A549 (cell line): ENCODE measurements around the gene PRELID3B. TPM values are rescaled to one million over a fixed set of nuclear protein-coding genes. Genes with fewer than 3 reads are reported as not detected.
A peak's percentile ranks its signal among the peaks of the same experiment; 100 is the strongest.

Experiments
- ATAC-seq, 2 experiments: fragments of 200-7000 bp in 1 of 2; fragments of >200 bp in 1 of 2; cut with Nextera tagmentation in 1 of 2; cut with Tn5 transposase in 1 of 2; 3 replicates each; pipeline versions ENCODE4 v1.8.0 to v1.9.1; 2018 to 2020; ENCODE audit warnings: mild to moderate bottlenecking in 1 of 2, moderate library complexity in 1 of 2
- CTCF ChIA-PET: fragments of 300-600 bp; sonication (Branson Sonifier 250); formaldehyde crosslinking; extraction: SDS; loops from one replicate; lab custom pipeline; 2021; ENCODE audit warnings: antibody characterized with exemption, inconsistent platforms; lab: Yijun Ruan, JAX
- POLR2A ChIA-PET: fragments of 350-600 bp; formaldehyde crosslinking; extraction: SDS; loops from one replicate; lab custom pipeline; 2021; ENCODE audit warnings: antibody characterized with exemption, inconsistent platforms; lab: Yijun Ruan, JAX
- DNase-seq, 2 experiments: peaks; one replicate each; pipeline versions ENCODE4 v3.0.0 to v3.0.0-alpha.2; 2011 to 2016; ENCODE audit warnings: low read depth in 1 of 2, low spot score in 1 of 2
- FAIRE-seq: peaks from 2 replicates; lab custom pipeline; 2011; peaks lifted over from hg19 to GRCh38; lab: Jason Lieb, UNC
- H3K27ac ChIP-seq, 2 experiments: fragments of >200 bp; sonication (Bioruptor Twin); formaldehyde crosslinking; 3 replicates each; pipeline ENCODE4 v1.5.1; 2016 to 2017
- H3K4me1 ChIP-seq: fragments of >200 bp; sonication (Bioruptor Twin); formaldehyde crosslinking; 3 replicates; pipeline ENCODE4 v1.6.1; 2016
- H3K4me2 ChIP-seq: fragments of >200 bp; sonication (Bioruptor Twin); formaldehyde crosslinking; 3 replicates; pipeline ENCODE4 v1.6.1; 2016
- H3K4me3 ChIP-seq: fragments of >200 bp; sonication (Bioruptor Twin); formaldehyde crosslinking; 3 replicates; pipeline ENCODE4 v1.5.1; 2016
- H3K9me3 ChIP-seq: fragments of >200 bp; sonication (Bioruptor Twin); formaldehyde crosslinking; 3 replicates; pipeline ENCODE4 v1.6.1; 2016
- EHF ChIP-seq: fragments of 250-450 bp; sonication (Bioruptor Pico); IDR thresholded peaks from 2 replicates; pipeline ENCODE4 v1.5.0; 2020; ENCODE audit warnings: mild to moderate bottlenecking
- EHMT2 ChIP-seq: fragments of 200-600 bp; sonication (generic); IDR thresholded peaks from 2 replicates; pipeline ENCODE4 v1.6.1; 2016; ENCODE audit warnings: antibody characterized with exemption, low read depth, mild to moderate bottlenecking, moderate library complexity
- HDAC2 ChIP-seq: fragments of 200-600 bp; sonication (generic); IDR thresholded peaks from 2 replicates; pipeline ENCODE4 v1.6.1; 2016
- HOXB5 ChIP-seq: fragments of 250-450 bp; sonication (Bioruptor Pico); IDR thresholded peaks from 2 replicates; pipeline ENCODE4 v1.5.0; 2020; ENCODE audit warnings: mild to moderate bottlenecking, moderate library complexity
- JUN ChIP-seq, 2 experiments: fragments of >200 bp; sonication (Bioruptor Twin); formaldehyde crosslinking; IDR thresholded peaks; 2 replicates in 1 of 2; 3 replicates in 1 of 2; pipeline ENCODE4 v1.6.1; 2016 to 2017
- KDM5A ChIP-seq: fragments of 200-600 bp; sonication (generic); IDR thresholded peaks from 2 replicates; pipeline ENCODE4 v1.6.1; 2016; ENCODE audit warnings: antibody characterized with exemption, mild to moderate bottlenecking
- MAFK ChIP-seq: fragments of 450-650 bp; IDR thresholded peaks from 2 replicates; pipeline ENCODE4 v1.6.1; 2014; ENCODE audit not compliant: partially characterized antibody
- MAZ ChIP-seq: fragments of 150-350 bp; IDR thresholded peaks from 2 replicates; pipeline ENCODE4 v1.6.1; 2014; ENCODE audit warnings: antibody characterized with exemption, low read depth, low read length, borderline replicate concordance
- POLR2AphosphoS2 ChIP-seq: conservative IDR thresholded peaks from 2 replicates; pipeline ENCODE4 v1.6.1; 2012; ENCODE audit warnings: low read length, improper control_type of control experiment, inconsistent platforms
- RFX5 ChIP-seq: fragments of 450-650 bp; IDR thresholded peaks from 2 replicates; pipeline ENCODE4 v1.7.1; 2014; ENCODE audit warnings: antibody characterized with exemption, mild to moderate bottlenecking, moderate library complexity
- TFCP2L1 ChIP-seq: fragments of 250-450 bp; sonication (Bioruptor Pico); IDR thresholded peaks from 2 replicates; pipeline ENCODE4 v1.5.0; 2021; ENCODE audit warnings: mild to moderate bottlenecking
- ZFP36 ChIP-seq: fragments of 450-650 bp; IDR thresholded peaks from 2 replicates; pipeline ENCODE4 v1.6.1; 2014; ENCODE audit warnings: borderline replicate concordance; ENCODE audit not compliant: partially characterized antibody
- WGBS: methylation state at CpG from one replicate; pipeline ENCODE4 v1.1.6; 2017; ENCODE audit errors: missing lambda C conversion rate; 5-methylcytosine and 5-hydroxymethylcytosine counted together
- polyA plus RNA-seq, 4 experiments: library from polyadenylated mRNA; depleted of rRNA in 3 of 4; stranded (reverse); fragments of >200 nt; fragmentation: RNase III in 1 of 4; extraction: RNeasy Plus Mini Kit Qiagen cat#74134 plus additional on column Dnase treatment in 1 of 4; gene quantifications; 2 replicates in 3 of 4; 3 replicates in 1 of 4; pipeline ENCODE4 v1.2.3, GENCODE V29; 2011 to 2017
- TF ChIP-seq, protein P1 (sequence below): fragments of 150-350 bp; IDR thresholded peaks from 2 replicates; pipeline ENCODE4 v1.6.1; 2014; ENCODE audit warnings: low read depth, mild to moderate bottlenecking, low read length
- TF ChIP-seq, protein P2 (sequence below): fragments of 450-650 bp; IDR thresholded peaks from 2 replicates; pipeline ENCODE4 v1.6.1; 2014; ENCODE audit warnings: antibody characterized with exemption
- TF ChIP-seq, protein P3 (sequence below): IDR thresholded peaks from 2 replicates; pipeline ENCODE4 v1.6.1; 2012
- TF ChIP-seq, protein P4 (sequence below): IDR thresholded peaks from 2 replicates; pipeline ENCODE4 v1.6.1; 2012; ENCODE audit warnings: low read depth, borderline replicate concordance
- TF ChIP-seq, protein P5 (sequence below): fragments of >200 bp; sonication (Bioruptor Twin); formaldehyde crosslinking; IDR thresholded peaks from 2 replicates; pipeline ENCODE4 v1.6.1; 2016

Gene PRELID3B
- polyA plus RNA-seq, 2 of the 4 experiments (the other 2 are of a cell fraction), result 85.6 to 143 TPM

DNA sequence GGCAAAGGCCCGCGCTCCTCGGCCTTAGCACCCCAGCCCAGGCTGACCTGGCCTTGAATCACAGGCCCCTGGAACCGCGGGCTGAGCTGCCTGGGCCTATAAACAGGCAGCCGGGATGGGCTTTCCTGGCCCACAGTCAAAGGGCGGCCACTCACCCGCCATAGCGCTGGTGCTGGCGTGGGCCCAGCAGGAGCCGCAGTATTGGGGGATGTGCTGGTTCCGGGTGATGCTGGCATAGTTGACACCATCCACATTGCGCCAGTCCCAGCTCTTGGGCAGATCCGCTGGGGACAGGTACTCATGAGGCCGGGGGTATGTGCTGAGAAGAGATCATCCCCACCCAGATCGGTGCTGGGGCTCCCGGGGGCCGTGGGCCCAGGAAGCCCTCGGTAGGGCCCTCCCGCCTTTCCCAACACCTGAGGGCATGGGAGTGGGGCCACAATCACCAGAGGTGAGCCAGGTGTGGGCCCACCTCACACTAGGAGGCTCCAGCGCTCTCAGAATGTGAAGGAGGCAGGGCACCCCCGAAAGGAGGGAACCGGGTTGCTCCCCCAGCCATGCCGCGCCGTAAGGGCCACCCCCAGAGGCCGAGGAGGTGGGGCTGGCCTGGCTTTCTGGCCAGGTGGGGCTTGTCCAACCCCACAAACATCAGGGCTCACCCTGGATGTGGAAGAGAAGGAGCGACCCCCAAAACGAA is 36.3 kb downstream of the PRELID3B start:
- WGBS, result 38% methylated on average over 16 of the region's 29 CpGs
- ChIA-PET POLR2A (interaction anchor here (1.6 kb wide), 1 partner anchor 26 kb away, joined by 7 read pairs; the partner anchor contains the start of gene ATP5F1E), CTCF (interaction anchor here (0.9 kb wide), 1 partner anchor 18 kb away, joined by 3 read pairs; no protein-coding TSS in a partner anchor)
- Histone ChIP-seq H3K9me3 (no peaks in the 10 kb centered on the region), H3K4me3 (peak overlapping the region; percentile 99), H3K27ac (peak overlapping the region; percentile 75 to 98), H3K4me2 (peak overlapping the region; percentile 76), H3K4me1 (peaks cover 21% of the 10 kb centered on the region)
- peak; percentile 10 to 35; a peak in 4 of 6 replicates for ATAC-seq
- FAIRE-seq, result no peak
- DNase-seq, result no peak
- no peak for TF ChIP-seq HOXB5 (CRISPR knock-in tag)
- TF ChIP-seq EHF (CRISPR knock-in tag), result no peak

DNA sequence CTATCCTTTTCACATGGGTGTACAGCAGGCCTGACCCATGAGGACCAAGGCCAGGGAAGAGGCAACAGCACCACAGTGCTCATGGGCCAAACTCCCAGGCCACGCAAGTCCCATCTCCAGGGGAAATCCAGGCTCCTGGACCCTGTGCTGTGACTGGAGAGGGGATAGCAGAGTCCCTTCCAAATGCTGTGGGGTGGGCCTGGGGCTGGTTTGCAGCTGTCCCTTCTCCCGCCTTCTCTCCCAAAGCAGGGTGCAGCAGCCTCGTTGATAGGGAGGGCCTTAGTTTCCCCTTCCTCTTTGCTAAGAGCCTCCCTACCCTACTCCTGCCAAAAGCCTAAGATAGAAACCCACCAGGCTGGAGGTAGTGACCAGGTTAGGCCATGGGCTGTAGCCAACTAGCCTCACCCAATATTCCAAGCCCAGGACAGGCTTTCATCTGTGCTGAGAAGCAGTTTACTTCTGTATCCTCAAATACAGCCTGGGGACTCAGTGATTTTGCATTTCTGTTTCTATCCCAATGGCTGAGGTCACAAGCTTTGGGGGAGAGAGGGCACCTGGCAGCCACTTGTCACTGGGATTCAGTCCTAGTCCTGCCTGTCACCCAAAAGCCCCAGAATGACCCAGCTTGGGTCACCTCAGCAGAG is 36.9 kb downstream of the PRELID3B start:
- Histone ChIP-seq H3K27ac (peak overlapping the region; percentile 75 to 98; a peak in 5 of 6 replicates), H3K4me1 (peaks cover 21% of the 10 kb centered on the region), H3K4me3 (peak overlapping the region; percentile 99), H3K9me3 (no peaks in the 10 kb centered on the region), H3K4me2 (peak overlapping the region; percentile 76)
- FAIRE-seq (no peak), DNase-seq (no peak), ATAC-seq (no peak)
- WGBS, result 80% methylated on average over 2 of the region's 3 CpGs
- no peak for TF ChIP-seq JUN (IDR thresholded peaks at IDR 0.05)
- no peak for TF ChIP-seq POLR2AphosphoS2
- no peak for TF ChIP-seq HDAC2
- TF ChIP-seq, protein P1, sequence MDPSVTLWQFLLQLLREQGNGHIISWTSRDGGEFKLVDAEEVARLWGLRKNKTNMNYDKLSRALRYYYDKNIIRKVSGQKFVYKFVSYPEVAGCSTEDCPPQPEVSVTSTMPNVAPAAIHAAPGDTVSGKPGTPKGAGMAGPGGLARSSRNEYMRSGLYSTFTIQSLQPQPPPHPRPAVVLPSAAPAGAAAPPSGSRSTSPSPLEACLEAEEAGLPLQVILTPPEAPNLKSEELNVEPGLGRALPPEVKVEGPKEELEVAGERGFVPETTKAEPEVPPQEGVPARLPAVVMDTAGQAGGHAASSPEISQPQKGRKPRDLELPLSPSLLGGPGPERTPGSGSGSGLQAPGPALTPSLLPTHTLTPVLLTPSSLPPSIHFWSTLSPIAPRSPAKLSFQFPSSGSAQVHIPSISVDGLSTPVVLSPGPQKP, result no peak
- TF ChIP-seq MAFK, result no peak
- no peak for TF ChIP-seq EHMT2
- TF ChIP-seq RFX5, result no peak
- no peak for TF ChIP-seq MAZ
- TF ChIP-seq, protein P2, sequence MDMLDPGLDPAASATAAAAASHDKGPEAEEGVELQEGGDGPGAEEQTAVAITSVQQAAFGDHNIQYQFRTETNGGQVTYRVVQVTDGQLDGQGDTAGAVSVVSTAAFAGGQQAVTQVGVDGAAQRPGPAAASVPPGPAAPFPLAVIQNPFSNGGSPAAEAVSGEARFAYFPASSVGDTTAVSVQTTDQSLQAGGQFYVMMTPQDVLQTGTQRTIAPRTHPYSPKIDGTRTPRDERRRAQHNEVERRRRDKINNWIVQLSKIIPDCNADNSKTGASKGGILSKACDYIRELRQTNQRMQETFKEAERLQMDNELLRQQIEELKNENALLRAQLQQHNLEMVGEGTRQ, result no peak
- TF ChIP-seq, protein P3, sequence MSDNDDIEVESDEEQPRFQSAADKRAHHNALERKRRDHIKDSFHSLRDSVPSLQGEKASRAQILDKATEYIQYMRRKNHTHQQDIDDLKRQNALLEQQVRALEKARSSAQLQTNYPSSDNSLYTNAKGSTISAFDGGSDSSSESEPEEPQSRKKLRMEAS, result no peak
- TF ChIP-seq TFCP2L1 (CRISPR knock-in tag), result no peak
- TF ChIP-seq, protein P4, sequence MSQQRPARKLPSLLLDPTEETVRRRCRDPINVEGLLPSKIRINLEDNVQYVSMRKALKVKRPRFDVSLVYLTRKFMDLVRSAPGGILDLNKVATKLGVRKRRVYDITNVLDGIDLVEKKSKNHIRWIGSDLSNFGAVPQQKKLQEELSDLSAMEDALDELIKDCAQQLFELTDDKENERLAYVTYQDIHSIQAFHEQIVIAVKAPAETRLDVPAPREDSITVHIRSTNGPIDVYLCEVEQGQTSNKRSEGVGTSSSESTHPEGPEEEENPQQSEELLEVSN, result no peak
- TF ChIP-seq, protein P5, sequence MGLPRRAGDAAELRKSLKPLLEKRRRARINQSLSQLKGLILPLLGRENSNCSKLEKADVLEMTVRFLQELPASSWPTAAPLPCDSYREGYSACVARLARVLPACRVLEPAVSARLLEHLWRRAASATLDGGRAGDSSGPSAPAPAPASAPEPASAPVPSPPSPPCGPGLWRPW, result no peak
- TF ChIP-seq KDM5A, result no peak
- no peak for TF ChIP-seq ZFP36
- CTCF ChIA-PET, result interaction anchor here (0.9 kb wide), 1 partner anchor 17 kb away, joined by 3 read pairs; no protein-coding TSS in a partner anchor
- POLR2A ChIA-PET, result interaction anchor here (1.6 kb wide), 1 partner anchor 27 kb away, joined by 7 read pairs; the partner anchor contains the start of gene ATP5F1E
